GM12865 (cell line): ENCODE measurements around the gene PDE7B.

Experiments
- DNase-seq: peaks from one replicate; pipeline ENCODE4 v3.0.0; 2010; ENCODE audit warnings: low read depth
- H3K4me3 ChIP-seq: 2 replicates; pipeline ENCODE4 v1.5.1; 2011; ENCODE audit warnings: mild to moderate bottlenecking, low read depth, low read length, control low read depth
- TF ChIP-seq, protein P1 (sequence below): IDR thresholded peaks from 2 replicates; pipeline ENCODE4 v1.5.1; 2011; ENCODE audit warnings: low read length, control low read depth, low read depth, inconsistent platforms; ENCODE audit not compliant: insufficient read depth; ENCODE audit errors: missing control alignments

The PDE7B gene

DNA sequence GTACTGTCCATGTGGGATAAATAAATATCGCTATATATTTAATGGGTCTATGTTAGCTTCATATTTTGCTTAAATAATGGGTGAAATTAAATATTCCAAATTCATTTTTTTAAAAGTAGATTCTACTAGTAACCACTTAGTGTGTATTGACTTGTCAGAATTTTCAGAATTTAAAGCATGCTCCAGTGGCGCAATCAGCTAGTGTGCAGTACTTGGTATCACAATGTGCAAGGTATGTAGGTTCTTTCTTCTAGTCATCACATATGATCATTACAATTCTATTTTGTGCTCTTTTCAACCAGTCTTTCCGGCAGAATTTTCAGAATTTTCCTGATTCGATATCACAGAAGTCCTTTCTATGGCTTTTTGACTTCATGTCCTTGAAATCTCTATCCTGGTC, 32.6 kb downstream of the PDE7B start:
- no peak for DNase-seq
- no peak overlapping the region for H3K4me3 ChIP-seq
- TF ChIP-seq, protein P1, sequence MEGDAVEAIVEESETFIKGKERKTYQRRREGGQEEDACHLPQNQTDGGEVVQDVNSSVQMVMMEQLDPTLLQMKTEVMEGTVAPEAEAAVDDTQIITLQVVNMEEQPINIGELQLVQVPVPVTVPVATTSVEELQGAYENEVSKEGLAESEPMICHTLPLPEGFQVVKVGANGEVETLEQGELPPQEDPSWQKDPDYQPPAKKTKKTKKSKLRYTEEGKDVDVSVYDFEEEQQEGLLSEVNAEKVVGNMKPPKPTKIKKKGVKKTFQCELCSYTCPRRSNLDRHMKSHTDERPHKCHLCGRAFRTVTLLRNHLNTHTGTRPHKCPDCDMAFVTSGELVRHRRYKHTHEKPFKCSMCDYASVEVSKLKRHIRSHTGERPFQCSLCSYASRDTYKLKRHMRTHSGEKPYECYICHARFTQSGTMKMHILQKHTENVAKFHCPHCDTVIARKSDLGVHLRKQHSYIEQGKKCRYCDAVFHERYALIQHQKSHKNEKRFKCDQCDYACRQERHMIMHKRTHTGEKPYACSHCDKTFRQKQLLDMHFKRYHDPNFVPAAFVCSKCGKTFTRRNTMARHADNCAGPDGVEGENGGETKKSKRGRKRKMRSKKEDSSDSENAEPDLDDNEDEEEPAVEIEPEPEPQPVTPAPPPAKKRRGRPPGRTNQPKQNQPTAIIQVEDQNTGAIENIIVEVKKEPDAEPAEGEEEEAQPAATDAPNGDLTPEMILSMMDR: no peak

DNA sequence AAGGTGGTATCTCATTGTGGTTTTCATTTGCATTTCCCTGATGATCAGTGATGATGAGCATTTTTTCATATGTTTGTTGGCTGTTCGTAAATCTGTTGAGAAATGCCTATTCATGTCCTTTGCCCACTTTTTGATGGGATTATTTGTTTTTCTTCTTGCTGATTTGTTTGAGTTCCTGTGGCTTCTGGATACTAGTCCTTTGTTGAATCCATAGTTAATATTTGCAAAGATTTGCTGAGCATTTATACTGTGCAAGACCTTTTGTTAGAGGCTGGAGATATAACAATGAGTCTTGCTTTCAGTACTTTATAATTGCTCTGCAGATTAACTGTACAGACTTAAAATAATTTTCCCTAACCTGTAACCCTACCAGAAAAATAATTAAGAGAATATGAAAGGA, 35.6 kb downstream of the PDE7B start:
- no peak for DNase-seq
- no peak overlapping the region for H3K4me3 ChIP-seq
- TF ChIP-seq, protein P1: no peak

DNA sequence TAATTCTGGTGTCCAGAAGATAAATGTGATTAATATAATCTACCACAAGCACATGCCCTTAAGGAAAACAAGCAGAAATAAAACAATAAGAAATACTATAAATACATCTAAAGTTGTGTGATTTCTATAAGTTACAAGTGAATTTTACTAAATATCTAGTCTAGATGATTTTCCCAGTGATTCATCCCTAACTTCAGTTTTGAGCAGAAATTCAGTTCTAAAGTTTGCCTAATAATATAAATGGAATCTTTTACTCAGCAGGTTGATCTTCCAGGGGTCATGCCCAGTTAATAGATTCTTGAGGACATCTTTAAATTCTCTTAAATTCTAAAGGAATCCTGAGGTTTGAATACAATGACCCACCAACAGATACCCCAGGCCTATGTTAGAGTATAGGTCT, 37.3 kb downstream of the PDE7B start:
- DNase-seq: no peak
- TF ChIP-seq, protein P1: no peak

DNA sequence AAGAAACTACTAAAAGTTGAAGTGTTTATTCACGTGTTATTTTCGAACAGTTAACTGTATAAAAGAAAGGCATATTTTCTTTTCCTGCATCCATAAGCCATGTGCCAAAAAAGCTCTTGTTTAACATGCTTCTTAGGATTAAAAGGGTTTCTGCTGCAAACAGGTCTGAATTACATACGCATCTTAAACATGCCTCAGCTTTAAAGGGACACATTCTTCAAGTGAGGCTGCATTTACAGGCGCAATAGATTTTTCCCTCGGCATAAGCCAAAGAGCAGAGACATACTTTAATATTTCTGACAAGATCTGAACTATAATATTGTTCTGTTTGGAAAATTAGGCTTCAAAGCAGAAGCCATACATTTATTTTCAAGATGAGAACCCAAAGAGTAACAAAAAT, 39.4 kb downstream of the PDE7B start:
- no peak for DNase-seq
- H3K4me3 ChIP-seq: no peak overlapping the region
- TF ChIP-seq, protein P1: no peak

More for the DNA sequence above, 37.3 kb downstream of the PDE7B start:
- H3K4me3 ChIP-seq: no peak overlapping the region

DNA sequence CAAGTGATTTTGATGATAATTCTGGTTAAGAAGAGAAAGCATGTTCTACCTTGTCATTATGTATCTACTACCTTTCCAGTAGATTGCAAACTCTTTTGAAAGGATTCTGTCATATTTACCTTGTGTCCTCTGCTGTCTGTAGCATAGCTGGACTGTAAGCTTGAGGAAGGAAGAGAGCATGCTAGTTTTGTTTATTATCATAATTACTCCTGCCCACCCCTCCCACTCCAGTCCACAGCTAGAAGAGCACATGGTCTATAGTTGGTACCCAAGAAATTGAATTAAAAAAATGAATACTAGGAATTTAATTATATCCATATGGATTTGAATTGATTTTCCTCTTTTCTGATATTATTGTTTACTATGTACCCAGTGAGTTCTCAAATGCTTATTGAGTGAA, 40.2 kb downstream of the PDE7B start:
- DNase-seq: no peak
- no peak overlapping the region for H3K4me3 ChIP-seq
- TF ChIP-seq, protein P1: no peak

GRCh38 chr6:135895231-135895911, 43.9 kb downstream of the PDE7B start:
- TF ChIP-seq, protein P1: no peak
- no peak for DNase-seq
- H3K4me3 ChIP-seq: no peak overlapping the region

GRCh38 chr6:135897087-135897486, 45.6 kb downstream of the PDE7B start:
- no peak overlapping the region for H3K4me3 ChIP-seq
- no peak for DNase-seq
- TF ChIP-seq, protein P1: no peak
